K562 (cell line): ENCODE measurements around the gene BNIP3. TPM values are rescaled to one million over a fixed set of nuclear protein-coding genes. Genes with fewer than 3 reads are reported as not detected.
A peak's percentile ranks its signal among the peaks of the same experiment; 100 is the strongest.

Source experiments
- ATAC-seq: fragments of 200-7000 bp; cut with Tn5 transposase; 3 replicates; pipeline ENCODE4 v1.9.1; 2020; ENCODE audit warnings: moderate library complexity
- BruUV-seq: library from RNA; stranded (reverse); fragments of 400-500 nt; replicated peaks from 2 replicates; lab custom pipeline; 2021; lab: Mats Ljungman, UMichigan
- CTCF ChIA-PET: fragments of 300-600 bp; formaldehyde crosslinking; extraction: SDS; loops from one replicate; lab custom pipeline; 2021; ENCODE audit warnings: low intra/inter-chr PET ratio; lab: Yijun Ruan, JAX
- POLR2A ChIA-PET: fragments of 300-600, 350-650 bp; sonication (Branson Sonifier 250); formaldehyde crosslinking; extraction: SDS; loops from one replicate; lab custom pipeline; 2021; ENCODE audit warnings: antibody characterized with exemption, inconsistent platforms; lab: Yijun Ruan, JAX
- DNase-seq, 4 experiments: peaks; one replicate each; pipeline versions ENCODE4 v3.0.0 to v3.0.0-alpha.2; 2011 to 2018; ENCODE audit warnings: low spot score in 3 of 4, mixed read lengths in 3 of 4; ENCODE audit errors: extremely low read depth in 1 of 4
- FAIRE-seq: peaks from 2 replicates; lab custom pipeline; 2011; peaks lifted over from hg19 to GRCh38; lab: Jason Lieb, UNC
- H2AFZ ChIP-seq: 2 replicates; pipeline ENCODE4 v1.6.0; 2011; ENCODE audit warnings: low read depth, low read length, control low read depth, inconsistent platforms
- H3K27ac ChIP-seq: fragments of 200-600 bp; 3 replicates; pipeline ENCODE4 v1.8.0; 2011; ENCODE audit warnings: low read depth, mild to moderate bottlenecking, control low read depth, inconsistent platforms, low read length, moderate library complexity, mixed read lengths; ENCODE audit errors: extremely low read depth
- H3K27me3 ChIP-seq, 2 experiments: fragments of 300-600 bp in 1 of 2; 2 replicates in 1 of 2; 3 replicates in 1 of 2; pipeline versions ENCODE4 v1.6.0 to v1.8.0; 2011; ENCODE audit warnings: inconsistent platforms in 2 of 2, low read length in 2 of 2, mild to moderate bottlenecking in 1 of 2, mixed read lengths in 1 of 2, moderate library complexity in 1 of 2; ENCODE audit not compliant: control insufficient read depth in 2 of 2, insufficient read depth in 2 of 2
- H3K36me3 ChIP-seq: fragments of 300-600 bp; 3 replicates; pipeline ENCODE4 v1.8.0; 2011; ENCODE audit warnings: mild to moderate bottlenecking, low read length, inconsistent platforms; ENCODE audit not compliant: control insufficient read depth, insufficient read depth
- H3K4me1 ChIP-seq, 2 experiments: fragments of 200-600 bp in 1 of 2; replicated peaks in 1 of 2; 2 replicates in 1 of 2; 3 replicates in 1 of 2; pipeline versions ENCODE4 v1.5.1 to v1.8.0; 2011; ENCODE audit warnings: inconsistent platforms in 2 of 2, low read length in 2 of 2, mild to moderate bottlenecking in 1 of 2, mixed read lengths in 1 of 2, moderate library complexity in 1 of 2; ENCODE audit not compliant: control insufficient read depth in 2 of 2, insufficient read depth in 2 of 2
- H3K4me2 ChIP-seq: 2 replicates; pipeline ENCODE4 v1.6.1; 2011; ENCODE audit warnings: low read length, control low read depth, inconsistent platforms, mixed read lengths; ENCODE audit not compliant: insufficient read depth
- H3K4me3 ChIP-seq: fragments of 200-600 bp; sonication (generic), shearing (Covaris generic); 2 replicates; pipeline ENCODE4 v1.5.1; 2016; ENCODE audit warnings: control low read depth, inconsistent platforms
- H3K79me2 ChIP-seq: fragments of 200-600 bp; 3 replicates; pipeline ENCODE4 v1.8.0; 2011; ENCODE audit warnings: low read length, inconsistent platforms; ENCODE audit not compliant: control insufficient read depth, insufficient read depth
- H3K9ac ChIP-seq, 2 experiments: 2 replicates each; pipeline versions ENCODE4 v1.6.0 to v1.6.1; 2011; ENCODE audit warnings: low read depth in 2 of 2, low read length in 2 of 2, control low read depth in 1 of 2, inconsistent platforms in 1 of 2, mild to moderate bottlenecking in 1 of 2, mixed read lengths in 1 of 2; ENCODE audit not compliant: insufficient read depth in 1 of 2
- H3K9me1 ChIP-seq: one replicate; pipeline ENCODE4 v1.6.0; 2011; ENCODE audit warnings: inconsistent platforms, mild to moderate bottlenecking, low read length, moderate library complexity; ENCODE audit not compliant: control insufficient read depth, insufficient read depth
- H3K9me3 ChIP-seq: replicated peaks from 2 replicates; pipeline ENCODE4 v1.5.1; 2011; ENCODE audit warnings: low read depth, low read length, inconsistent platforms; ENCODE audit not compliant: control insufficient read depth, insufficient read depth
- H4K20me1 ChIP-seq: replicated peaks from 2 replicates; pipeline ENCODE4 v1.6.1; 2011; ENCODE audit warnings: low read length, inconsistent platforms, mixed read lengths; ENCODE audit not compliant: control insufficient read depth, insufficient read depth
- FOXK1 ChIP-seq: sonication (generic); formaldehyde crosslinking; IDR thresholded peaks from 2 replicates; pipeline ENCODE4 v1.8.0; 2022; ENCODE audit warnings: missing genetic modification reagents, mild to moderate bottlenecking, borderline replicate concordance
- GATA2 ChIP-seq: sonication (generic); formaldehyde crosslinking; IDR thresholded peaks from 2 replicates; pipeline ENCODE4 v1.4.0; 2020; ENCODE audit warnings: mild to moderate bottlenecking, missing genetic modification reagents
- NR4A1 ChIP-seq, 2 experiments: fragments of 250-450 bp in 1 of 2; fragments of 450-650 bp in 1 of 2; sonication (Bioruptor Pico) in 1 of 2; IDR thresholded peaks; 2 replicates each; pipeline versions ENCODE4 v1.4.0 to v1.6.1; 2016 to 2020; ENCODE audit warnings: mild to moderate bottlenecking in 2 of 2, missing compliant biosample characterization in 1 of 2, missing genetic modification characterization in 1 of 2, moderate library complexity in 1 of 2
- RUNX1 ChIP-seq: sonication (generic); IDR thresholded peaks from 2 replicates; pipeline ENCODE4 v1.6.1; 2016; ENCODE audit warnings: antibody characterized with exemption, low read depth
- SNIP1 ChIP-seq: fragments of 450-650 bp; IDR thresholded peaks from 2 replicates; pipeline ENCODE4 v1.7.1; 2017; ENCODE audit warnings: low read depth, mild to moderate bottlenecking
- SRSF1 ChIP-seq: fragments of 200-400 bp; formaldehyde crosslinking; IDR thresholded peaks from 2 replicates; pipeline ENCODE4 v1.6.1; 2017; ENCODE audit warnings: mild to moderate bottlenecking, low read depth, low read length, moderate library complexity
- TEAD2 ChIP-seq: fragments of 450-650 bp; IDR thresholded peaks from 2 replicates; pipeline ENCODE4 v1.6.1; 2016; ENCODE audit warnings: missing genetic modification characterization, control low read depth, missing compliant biosample characterization
- TSC22D4 ChIP-seq: fragments of 450-650 bp; IDR thresholded peaks from 2 replicates; pipeline ENCODE4 v1.6.1; 2016; ENCODE audit warnings: missing genetic modification characterization, missing biosample characterization, control low read depth
- ZBTB33 ChIP-seq: sonication (generic); formaldehyde crosslinking; IDR thresholded peaks from 2 replicates; pipeline ENCODE4 v1.8.1; 2023; ENCODE audit warnings: mild to moderate bottlenecking, missing genetic modification reagents
- ZNF316 ChIP-seq: fragments of 450-650 bp; IDR thresholded peaks from 2 replicates; pipeline ENCODE4 v1.6.1; 2016
- WGBS: fragments of 100-300 bp; shearing (Covaris generic); methylation state at CpG from one replicate; pipeline ENCODE4 v1.1.6; 2016; ENCODE audit warnings: low coverage, mixed read lengths; ENCODE audit not compliant: insufficient coverage; ENCODE audit errors: missing lambda C conversion rate; 5-methylcytosine and 5-hydroxymethylcytosine counted together
- in situ Hi-C: fragments of 300-500 bp; cut with MboI; formaldehyde crosslinking; loops from 4 replicates; pipeline ENCODE4 v1.15.0; 2018; ENCODE audit warnings: inconsistent platforms, mixed read lengths
- intact Hi-C: fragments of 100-400 bp; cut with micrococcal nuclease; formaldehyde crosslinking; loops from 2 replicates; pipeline ENCODE4 v1.14.2; 2022
- polyA plus RNA-seq, 8 experiments: library from polyadenylated mRNA; depleted of rRNA in 4 of 8; stranded (reverse) in 5 of 8; unstranded in 3 of 8; fragments of >200 nt; fragmentation: Nextera tagmentation in 2 of 8; fragmentation: Illumina TruSeq in 1 of 8; extraction: Ambion mirVana in 2 of 8; extraction: Trizol in 1 of 8; gene quantifications; 2 replicates each; pipeline versions ENCODE4 v1.2.1 to v1.2.3, GENCODE V29; 2011 to 2014; ENCODE audit warnings: inconsistent platforms in 1 of 8, missing spikeins in 1 of 8
- total RNA-seq, 7 experiments: library from RNA; depleted of rRNA in 6 of 7; stranded (reverse); fragments of >200 nt in 6 of 7; fragmentation: Illumina TruSeq in 2 of 7; extraction: Trizol in 2 of 7; gene quantifications; 2 replicates each; pipeline versions ENCODE4 v1.2.1 to v1.2.3, GENCODE V29; 2011 to 2021; ENCODE audit warnings: low replicate concordance in 1 of 7

BNIP3 gene
- total and polyA plus RNA-seq, 9 of the 15 experiments (the other 6 are each of a cell fraction or from before 2014, with no cell fraction given), result 9.2 to 119 (median 42.2) TPM

GRCh38 chr10:131964298-131964697, 17.4 kb downstream of the BNIP3 start:
- FAIRE-seq, result no peak
- Histone ChIP-seq H3K4me2 (no peak overlapping the region), H3K27me3 (no peaks in the 10 kb centered on the region), H2AFZ (no peak overlapping the region), H3K9me1 (no peaks in the 10 kb centered on the region), H3K4me3 (no peak overlapping the region), H3K4me1 (peaks cover 9 to 32% of the 10 kb centered on the region in 2 experiments), H3K79me2 (no peaks in the 10 kb centered on the region; the same call in 2 of the 3 replicates), H4K20me1 (peaks cover 4% of the 10 kb centered on the region; the same call in 1 of the 2 replicates), H3K9me3 (no peaks in the 10 kb centered on the region), H3K9ac (no peak overlapping the region), H3K36me3 (peaks cover 29% of the 10 kb centered on the region; the same call in 1 of the 3 replicates), H3K27ac (no peak overlapping the region)
- DNase-seq, result no peak
- no TSS peak for BruUV-seq
- ATAC-seq, result no peak
- in situ Hi-C loops, result no loop called here
- no peak for TF ChIP-seq GATA2 (CRISPR knock-in tag)
- TF ChIP-seq SNIP1, result no peak
- 0 out of 2 replicates have a peak, but pooled peaks have one; percentile 39 for TF ChIP-seq ZNF316
- no peak for TF ChIP-seq SRSF1
- intact Hi-C loops, result no loop called here
- WGBS, result 87% methylated on average over 8 of the region's 9 CpGs
- ChIA-PET POLR2A (no interaction called here), CTCF (no interaction called here)

GRCh38 chr10:131963811-131964210, 17.9 kb downstream of the BNIP3 start:
- Histone ChIP-seq H3K4me3 (no peak overlapping the region), H3K36me3 (peaks cover 24% of the 10 kb centered on the region; the same call in 1 of the 3 replicates), H3K9ac (no peak overlapping the region; a peak in 1 of 4 replicates), H3K4me1 (peaks cover 9 to 32% of the 10 kb centered on the region in 2 experiments), H3K9me3 (no peaks in the 10 kb centered on the region), H3K27me3 (no peaks in the 10 kb centered on the region), H3K79me2 (no peaks in the 10 kb centered on the region; the same call in 2 of the 3 replicates), H4K20me1 (peaks cover 4% of the 10 kb centered on the region; the same call in 1 of the 2 replicates), H3K27ac (no peak overlapping the region), H2AFZ (no peak overlapping the region), H3K9me1 (no peaks in the 10 kb centered on the region), H3K4me2 (no peak overlapping the region)
- in situ Hi-C loops (no loop called here), intact Hi-C loops (no loop called here)
- ChIA-PET POLR2A (no interaction called here), CTCF (no interaction called here)
- no TSS peak for BruUV-seq
- FAIRE-seq (no peak), ATAC-seq (no peak), DNase-seq (no peak)
- TF ChIP-seq FOXK1 (no peak), TEAD2 (tag) (no peak), TSC22D4 (tag) (no peak), NR4A1 (CRISPR knock-in tag; IDR thresholded peaks at IDR 0.05) (no peak), NR4A1 (tag; IDR thresholded peaks at IDR 0.05) (no peak), RUNX1 (no peak), ZBTB33 (CRISPR knock-in tag) (no peak)
- WGBS, result 82% methylated on average over 9 of the region's 9 CpGs
